Stimulated activated CD8-positive, alpha-beta memory T cell treated with anti-CD3 and anti-CD28 coated beads, Interleukin-4, amount 100 ng/mL, for 24 hours (primary cell): ENCODE data around the gene SUMO3.

Experiments used
- DNase-seq: peaks from one replicate; pipeline ENCODE4 v3.0.0-alpha.2; 2020; ENCODE audit warnings: low read depth

The SUMO3 gene

DNA sequence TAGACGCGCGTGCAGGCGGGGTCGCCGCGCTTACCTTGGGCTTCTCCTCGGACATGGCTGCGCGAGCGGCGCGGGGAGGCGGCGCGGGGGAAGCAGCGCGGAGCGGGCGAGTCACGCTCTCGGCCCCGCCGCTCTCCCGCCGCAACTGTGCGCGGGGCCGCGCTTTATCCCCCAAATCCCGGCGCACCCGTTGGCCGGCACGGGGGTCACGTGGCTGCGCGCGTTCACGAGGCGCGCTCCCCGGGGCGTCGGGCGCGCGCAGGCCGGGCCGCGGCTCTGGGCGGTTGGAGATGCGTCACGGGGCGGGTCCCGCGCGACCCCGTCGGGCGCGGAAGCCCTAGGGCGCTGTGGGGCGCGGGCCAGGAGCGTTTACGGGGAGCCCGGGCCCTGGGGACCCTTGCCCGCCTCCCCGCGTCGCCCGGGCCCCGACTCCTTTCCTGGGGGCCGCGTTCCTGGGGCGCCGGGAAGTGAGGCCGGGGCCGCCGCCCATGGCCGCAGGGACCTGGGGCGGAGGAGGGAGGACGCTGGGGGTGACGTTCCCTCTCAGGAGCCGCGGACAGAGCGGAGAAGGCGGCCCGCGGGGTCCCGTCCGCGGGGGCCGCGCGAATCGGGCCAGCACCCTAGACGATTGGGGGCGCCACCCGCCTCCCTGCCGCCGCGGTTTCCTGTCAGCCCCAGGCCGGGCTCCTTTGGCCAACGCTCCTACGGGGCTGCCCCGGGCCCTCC, at the start of gene SUMO3:
Gene SUMO3 (minus strand): TSS at position 149 of the 726 bp plus-strand sequence. CDS start 94 bp downstream, at position 55.
- DNase-seq: peak; percentile 75

DNA sequence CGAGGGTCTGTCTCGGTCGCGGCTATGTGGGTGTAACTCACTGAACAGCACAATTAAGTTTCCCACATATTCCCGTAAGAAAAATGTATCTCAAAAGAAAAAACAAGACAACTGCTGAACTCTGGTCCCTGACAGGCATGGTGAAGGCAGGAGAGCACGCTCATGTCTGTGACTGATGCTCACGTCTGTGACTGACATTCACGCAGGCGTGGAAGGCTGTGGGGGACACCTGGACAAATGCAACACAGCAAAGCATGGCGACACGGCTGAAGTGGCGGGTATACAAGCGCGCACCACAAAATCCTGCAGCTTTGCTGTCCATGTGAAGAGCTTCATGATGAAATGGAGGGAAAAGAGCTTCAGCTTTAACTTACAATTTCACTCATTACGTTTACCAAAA, 49.6 kb upstream of the SUMO3 start:
- DNase-seq: no peak

DNA sequence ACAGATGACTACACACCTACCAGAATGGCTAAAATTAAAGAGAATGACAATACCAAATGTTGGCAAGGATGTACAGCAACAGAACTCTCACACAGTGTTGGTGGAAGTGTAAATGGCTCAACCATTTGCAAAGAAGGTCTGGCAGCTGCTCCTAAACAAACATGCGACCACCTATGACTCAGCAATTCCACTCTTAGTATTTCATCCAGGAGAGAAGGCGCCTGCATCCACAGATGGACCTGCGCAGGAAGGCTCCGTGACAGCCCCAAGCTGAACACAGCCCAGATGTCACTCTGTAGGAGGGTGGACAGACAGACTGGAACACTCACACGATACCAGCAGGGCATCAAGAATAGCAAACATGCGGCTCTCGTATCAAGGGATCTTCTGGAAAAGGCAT, 48.9 kb upstream of the SUMO3 start:
- no peak for DNase-seq

DNA sequence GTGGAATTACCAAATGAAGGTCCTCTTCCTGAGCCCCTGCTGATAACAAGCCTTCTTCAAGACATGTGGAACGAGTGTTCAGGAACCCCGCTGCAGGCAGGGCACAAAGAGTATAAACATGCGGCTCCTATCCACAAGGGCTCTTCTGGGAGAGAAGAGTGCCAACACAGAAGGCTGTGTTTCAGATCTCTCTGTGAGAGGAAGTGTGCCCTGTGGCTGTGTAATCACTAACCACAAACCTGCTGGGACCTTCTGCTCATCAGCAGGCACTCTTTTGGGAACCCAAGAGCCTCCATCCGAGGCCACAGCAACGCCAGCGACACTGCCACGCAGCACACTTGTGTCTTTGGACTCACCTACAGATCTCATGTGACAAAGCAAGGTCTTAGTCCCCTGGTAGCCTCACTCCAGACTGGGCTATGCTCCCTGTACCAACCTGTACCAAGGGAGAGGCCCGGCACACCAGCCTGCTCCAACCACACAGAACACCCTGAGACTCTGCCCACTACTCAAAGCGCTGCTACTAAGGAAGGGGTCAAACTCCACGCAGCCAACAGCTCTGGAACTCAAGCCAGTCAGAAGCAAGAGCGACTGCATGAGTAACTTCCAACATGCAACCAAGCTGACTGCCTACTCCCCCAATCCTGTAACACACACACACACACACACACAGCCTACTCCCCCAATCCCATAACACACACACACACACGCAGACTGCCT, 47.9 kb upstream of the SUMO3 start:
- DNase-seq: no peak

DNA sequence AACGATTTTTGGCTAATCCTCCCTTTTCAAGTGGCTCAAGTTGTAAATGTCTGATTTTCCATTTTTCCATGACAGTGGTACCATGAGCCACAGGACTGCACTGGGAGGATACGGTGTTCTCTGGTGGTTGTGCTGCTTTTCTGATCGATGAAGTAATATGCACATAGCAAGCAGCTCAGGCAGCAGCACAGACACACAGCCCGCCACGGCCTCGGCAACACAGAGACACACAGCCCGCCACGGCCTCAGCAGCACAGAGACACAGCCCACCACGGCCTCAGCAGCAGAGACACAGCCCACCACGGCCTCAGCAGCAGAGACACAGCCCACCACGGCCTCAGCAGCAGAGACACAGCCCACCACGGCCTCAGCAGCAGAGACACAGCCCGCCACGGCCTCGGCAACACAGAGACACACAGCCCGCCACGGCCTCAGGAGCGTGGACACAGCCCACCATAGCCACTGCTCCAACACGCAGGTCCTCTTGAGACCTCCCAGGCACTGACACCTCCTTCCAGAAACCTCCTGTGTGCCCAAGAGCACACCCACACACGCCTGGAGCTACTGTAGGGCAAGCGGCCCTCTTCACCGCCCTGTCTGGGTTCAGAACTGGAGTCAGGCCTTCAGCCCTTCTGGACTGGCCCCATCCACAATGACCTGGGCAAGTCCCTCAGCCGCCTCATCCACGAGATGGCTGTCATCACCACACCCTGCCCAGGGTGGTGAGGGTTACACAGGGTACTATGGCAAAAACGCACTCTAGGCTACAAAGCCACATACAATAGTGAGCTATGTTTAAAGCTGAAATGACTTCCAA, 45.2 kb upstream of the SUMO3 start:
- no peak for DNase-seq

DNA sequence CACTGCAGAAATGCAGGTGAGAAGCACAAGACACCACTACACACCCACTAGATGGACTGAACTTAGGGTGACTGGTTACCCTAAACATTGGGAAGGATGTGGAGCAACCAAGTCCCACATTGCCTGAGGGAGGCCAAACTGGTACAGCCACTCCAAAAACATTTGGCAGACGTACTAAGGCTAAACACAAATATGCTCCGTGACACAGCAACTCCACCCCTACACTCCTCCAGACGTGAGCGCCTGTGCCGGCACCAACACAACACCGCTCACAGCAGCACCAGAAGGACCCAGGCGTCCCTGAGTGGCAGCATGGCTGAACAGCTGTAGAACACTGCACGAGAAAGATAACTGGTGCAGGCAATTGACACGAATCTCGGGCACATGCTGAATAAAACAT, 40.9 kb upstream of the SUMO3 start:
- no peak for DNase-seq

DNA sequence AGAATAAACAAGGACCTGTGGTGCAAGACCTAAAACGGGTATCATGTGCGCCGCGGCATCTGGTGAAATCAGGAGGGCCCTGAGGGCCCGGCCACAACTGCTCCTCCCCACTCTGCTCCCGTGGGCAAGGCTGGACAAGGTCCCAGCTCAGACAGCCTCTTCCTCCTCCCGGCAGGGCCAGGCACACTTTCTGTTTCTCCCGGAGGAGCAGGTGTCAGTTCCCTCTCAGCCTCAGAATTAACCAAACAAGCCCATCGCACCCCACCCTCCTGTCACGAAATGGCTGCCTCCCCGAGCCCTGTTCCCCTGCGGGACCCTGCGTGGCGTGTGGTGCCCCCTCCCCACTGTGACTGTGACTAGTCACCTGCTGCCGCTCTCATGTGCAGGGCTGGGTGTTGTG, 40.4 kb upstream of the SUMO3 start:
- DNase-seq: no peak

DNA sequence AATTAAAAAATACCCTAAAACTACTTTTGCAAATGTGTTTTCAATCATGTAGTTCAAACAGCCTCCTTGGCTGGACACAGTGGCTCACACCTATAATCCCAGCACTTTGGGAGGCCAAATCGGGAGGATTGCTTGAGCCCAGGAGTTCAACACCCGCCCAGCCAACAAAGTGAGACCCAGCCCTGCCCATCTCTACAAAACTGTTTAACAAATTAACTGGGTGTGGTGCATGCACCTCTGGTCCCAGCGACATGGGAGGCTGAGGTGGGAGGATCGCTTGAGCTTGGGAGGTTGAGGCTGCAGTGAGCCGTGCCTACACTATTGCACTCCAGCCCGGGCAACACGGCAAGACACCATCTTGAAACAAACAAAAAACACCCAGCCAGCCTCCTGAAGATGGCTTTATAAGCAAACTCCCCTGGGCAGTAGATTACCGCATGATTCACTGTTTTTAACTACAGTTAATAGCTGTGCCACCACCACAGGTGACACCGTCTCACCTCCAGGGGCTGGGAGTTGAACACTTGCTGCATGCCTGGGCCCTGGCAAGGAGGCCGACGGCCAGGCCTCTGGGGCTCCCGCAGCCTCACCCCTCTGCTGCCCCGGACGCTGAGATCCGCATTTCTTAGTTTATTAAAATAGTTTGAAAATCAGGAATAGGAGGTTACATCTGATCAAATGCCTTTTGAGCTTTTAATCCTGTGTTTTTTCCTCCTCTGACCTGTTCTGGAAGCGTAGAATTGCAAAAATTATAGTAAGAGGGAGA, 39.4 kb upstream of the SUMO3 start:
- DNase-seq: no peak

DNA sequence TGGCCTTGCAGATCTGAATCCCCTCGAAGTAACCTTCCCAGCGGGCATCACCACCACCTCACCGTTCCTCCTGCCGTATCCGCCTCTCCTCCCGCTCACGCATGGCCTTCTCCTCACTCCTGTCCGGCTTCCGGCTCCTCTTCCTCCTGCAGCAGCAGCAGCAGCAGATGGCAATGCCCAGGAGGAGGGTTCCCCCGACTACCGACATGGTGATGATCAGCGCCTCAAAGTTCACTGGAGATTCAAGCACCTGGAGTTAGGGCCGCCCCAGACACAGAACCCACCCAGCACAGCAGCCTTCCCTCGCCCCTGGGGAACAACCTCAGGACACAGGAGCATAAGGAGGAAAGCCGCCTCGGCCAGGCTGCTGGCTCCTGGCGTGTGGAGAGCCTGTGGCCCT, 38.3 kb upstream of the SUMO3 start:
- DNase-seq: no peak

DNA sequence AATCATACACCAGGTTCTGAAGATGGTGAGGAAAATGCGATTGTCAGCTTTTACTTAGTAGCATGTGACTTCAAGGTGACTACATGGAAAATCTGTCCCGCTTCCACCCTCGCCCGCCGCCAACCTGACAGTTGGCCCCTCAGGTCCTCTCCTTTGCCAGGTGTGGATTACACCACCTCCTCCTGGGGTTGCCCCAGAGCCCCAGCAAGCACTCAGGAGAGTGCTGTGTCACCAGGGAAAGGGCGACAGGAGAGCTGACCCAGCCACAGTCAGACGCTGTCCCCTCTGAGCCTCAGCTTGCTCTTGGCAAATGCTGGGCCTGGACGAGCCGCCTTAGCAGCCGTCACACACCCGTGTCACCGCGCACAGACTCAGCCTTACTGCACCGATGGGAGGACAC, 37.7 kb upstream of the SUMO3 start:
- no peak for DNase-seq

DNA sequence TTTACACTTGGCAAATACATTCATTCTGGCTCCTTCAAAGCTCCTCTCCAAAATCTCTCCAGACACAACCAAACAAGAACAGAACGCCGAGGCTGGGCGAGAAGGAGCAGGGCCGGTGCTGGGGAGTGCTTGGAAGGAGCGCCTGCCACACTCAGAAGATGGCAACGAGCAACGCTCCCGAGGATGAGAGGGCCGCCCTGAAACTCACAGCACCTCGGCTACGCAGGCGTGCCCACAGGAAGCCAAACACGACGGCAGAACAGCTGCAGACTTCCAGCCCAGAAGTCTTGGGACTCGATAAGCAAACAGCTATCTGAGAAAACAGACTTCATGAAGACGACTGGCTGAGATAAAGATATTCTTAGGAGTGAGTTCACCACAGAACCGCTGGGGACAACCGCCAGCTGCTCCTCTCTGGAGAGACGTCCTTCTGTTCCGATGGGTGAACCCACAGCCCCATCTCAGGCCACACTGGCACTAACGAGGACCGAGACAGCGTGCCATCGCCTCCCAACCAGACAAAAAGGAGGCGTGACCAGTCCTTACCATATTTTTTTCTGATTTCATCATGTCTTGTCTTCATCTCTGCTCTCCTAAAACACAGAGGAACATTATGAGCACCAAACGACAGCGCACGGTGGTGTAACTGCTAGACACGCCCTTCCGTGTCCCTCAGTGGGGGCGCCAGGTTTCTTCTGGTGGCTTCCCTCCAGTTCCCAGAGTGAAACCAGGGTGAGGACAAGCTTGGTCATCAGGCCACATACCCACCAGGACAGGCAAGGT, 37.0 kb upstream of the SUMO3 start:
- DNase-seq: no peak

DNA sequence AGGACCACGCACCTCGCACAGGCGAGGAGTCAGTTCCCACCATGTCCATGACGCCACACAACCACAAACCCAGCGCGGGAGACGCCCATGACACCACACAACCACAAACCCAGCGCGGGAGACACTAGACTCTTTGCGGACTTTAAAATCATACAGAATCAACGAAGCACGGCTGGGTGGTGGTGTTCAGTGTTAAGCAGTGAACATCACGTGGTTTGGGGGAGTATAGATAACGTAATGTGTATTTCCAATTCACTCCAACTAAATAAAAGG, 36.5 kb upstream of the SUMO3 start:
- no peak for DNase-seq

DNA sequence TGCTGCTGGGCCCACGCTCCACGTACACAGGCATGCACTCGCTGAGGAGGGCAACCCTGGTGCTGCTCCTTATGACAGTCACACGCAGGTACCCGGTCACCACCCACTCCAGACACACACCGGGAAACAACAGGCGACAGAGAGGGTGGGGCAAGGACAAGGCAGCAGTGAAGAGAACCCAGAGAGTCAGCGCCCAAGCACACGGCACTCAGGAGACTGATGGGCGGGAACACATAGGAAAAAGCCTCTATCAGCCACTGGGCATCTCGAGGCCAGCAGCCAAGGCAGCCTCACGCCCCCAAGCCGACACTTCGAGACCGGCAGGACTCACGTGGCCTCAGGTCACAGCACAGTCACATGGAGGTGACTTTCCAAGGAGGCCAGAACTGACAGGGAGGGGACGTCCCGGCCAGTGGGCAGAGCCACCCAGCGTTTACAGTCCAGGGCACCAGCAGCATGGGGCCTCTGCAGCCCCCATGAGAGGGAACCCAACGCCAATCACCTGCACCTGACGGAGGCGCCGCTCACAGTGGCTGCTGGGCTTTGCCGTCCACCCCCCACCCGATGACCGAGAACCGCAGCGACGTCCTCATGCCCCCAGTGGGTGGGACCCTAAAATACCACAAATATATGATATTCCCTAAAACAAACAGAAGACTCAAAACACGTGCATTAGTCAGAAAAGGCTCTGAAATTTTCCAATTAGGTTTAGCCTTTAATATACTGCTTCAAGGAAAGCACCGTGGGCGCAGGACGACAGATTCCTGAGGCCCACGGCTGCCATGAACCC, 35.9 kb upstream of the SUMO3 start:
- no peak for DNase-seq

DNA sequence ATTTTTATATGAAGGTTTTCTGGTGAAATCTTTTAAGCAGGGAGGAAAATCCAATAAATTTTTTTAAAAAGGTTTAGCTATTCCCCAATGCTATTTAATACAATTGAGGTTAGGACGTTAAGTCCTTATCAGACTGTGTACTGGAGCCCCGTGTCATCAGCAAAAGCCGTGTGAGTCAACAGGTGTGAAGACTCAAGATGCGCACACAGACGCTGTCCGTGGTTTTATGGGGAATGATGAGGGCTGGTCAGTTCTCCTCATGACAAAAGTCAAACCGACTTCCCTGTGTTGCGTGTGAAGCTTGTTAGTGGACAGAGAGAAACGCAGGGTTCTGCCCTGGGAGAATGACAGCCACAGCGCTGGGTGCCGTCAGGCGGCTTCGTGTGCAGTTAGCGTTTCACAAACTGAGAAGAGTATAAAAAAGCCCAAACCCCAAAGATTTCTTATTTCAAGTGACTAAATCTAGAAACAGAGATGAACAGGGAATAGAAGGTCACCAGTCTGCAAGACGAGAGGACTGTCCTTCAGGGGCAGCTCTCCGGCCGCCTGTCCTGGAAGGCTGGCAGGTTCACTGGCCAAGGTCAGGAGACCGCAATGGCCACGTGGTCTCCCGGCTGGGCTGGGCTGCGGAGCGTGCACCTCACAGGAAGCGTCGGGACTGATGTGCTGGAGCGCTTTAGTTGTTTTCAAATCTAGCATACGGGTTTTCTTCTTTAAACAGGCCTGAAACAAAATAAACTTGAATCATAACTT, 33.2 kb upstream of the SUMO3 start:
- no peak for DNase-seq

DNA sequence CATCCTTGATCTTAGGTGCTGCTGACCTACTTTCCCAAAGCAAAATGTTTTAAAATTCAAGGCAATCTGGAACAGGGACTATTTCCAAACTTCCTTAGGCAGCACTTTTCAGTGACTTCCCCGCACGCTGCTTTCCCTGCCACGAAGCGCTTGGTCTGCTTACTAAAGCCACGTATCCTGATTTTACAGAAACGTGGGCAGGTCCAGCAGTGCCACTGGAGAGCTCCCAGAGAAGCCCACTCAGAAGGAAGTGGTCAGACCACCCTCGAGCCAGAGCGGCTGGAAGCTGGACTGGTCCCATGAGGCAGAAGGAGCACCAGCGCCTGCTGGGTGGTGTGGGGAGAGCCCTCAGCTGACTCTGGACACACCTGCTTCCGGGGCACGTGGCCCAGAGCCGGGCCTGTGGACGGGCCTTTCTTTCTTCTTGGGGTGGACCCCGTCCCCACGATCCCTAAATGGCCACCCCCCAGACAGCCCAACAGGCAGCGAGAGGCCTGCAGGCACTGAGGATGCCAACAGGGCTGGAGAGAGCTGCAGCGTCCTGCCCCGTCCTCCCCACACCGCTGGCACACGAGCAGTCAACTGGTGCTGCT, 32.4 kb upstream of the SUMO3 start:
- no peak for DNase-seq

DNA sequence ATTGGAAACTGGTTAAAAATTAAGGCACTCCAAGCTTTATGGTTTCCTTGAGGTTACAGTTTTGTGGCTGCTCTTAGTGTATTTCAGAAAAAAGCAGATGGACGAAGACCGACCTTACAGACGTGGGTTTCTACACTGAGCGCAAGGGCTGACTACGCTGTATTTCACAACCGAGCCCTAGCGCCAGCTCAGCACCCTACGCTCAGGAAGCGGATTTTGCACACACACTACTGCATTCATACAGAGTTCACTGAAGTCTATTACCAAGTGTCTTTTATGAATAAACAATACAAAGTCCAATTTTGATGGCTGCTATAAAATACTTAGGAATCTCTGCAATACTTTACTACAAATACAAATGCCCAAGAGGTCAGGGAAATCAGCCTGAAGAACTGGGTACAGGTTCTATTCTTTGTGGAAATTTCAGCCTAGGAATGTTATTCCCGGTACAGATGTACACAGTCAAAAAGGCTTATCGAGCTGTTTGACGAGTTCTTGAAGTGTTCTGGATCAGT, 31.8 kb upstream of the SUMO3 start:
- DNase-seq: no peak

DNA sequence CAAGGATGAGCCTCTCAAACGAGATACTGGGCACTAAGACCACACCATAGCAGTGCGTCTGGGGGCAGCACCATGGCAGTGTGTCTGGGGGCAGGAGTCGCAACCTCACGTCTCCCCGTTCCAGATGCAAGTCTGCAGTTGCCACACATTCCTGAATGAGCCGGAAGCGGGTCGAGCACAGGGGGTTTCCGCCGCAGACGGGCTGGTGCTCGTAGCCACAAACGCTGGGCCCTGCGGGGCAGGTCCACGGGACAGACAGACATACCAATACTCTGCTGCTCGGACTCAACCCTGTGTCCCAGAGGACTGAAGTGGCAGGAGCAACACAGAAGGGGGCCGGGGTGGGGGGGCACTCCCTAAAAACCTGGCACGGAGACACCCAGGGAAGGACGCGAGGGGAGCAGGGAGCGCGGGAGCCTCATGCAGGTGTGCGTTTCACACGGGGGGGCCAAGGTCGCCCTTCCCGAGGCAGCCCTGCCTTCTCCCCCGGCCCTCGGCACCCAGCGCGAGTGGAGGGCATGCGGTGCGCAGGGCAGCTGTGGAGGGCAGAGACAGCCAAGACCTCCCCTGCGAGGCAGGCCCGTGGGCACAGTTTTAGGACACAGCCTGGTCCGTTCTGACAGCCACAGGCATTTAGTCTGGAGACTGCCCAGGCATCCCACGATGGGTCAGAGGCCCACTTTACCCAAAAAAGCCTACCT, 31.1 kb upstream of the SUMO3 start:
- DNase-seq: no peak

DNA sequence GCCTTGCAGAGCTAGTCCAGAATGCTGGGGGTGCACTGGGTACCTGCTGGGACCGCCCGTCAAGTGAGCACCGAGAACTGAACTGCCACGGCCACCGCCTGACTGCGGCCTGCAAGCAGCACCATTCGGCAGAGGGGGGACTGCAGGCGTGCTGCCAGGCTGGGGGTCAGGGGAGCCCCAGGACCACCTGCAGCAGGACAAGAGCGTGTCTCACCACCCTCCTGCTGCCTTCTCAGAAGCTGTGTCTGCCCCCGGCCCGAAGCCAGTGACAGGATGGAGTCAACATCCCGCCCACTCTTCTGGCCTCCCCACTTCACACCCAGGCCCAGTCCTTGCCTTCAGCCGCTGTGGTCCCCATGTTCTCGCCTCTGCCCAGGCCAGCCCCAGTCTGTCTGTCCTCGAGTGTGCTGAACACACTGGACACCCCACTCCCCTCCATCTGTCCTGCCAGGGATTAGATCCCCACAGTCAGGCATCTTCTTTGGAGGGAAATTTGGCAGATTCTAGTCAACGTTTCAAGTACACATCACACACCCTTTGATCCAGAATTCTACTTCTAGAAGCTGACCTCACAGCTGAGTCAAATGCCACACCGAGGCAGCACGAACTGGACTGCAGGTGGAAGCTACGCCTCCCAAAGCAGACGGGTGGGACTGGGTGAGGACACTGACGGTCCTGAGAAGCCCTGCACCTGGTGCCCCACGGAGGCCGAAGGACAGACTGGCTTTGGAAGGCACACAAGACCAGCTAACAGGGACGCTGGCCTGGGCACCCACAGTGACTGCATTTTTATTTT, 29.6 kb upstream of the SUMO3 start:
- DNase-seq: no peak
